HuH-7.5 (cell line): ENCODE results near the gene MYADM.

ENCODE experiments used
- DNase-seq: peaks from one replicate; pipeline ENCODE4 v3.0.0; 2011; ENCODE audit warnings: low spot score

The MYADM gene

GRCh38 chr19:53885036-53885435 lies 17.4 kb downstream of the MYADM start:
- no peak for DNase-seq

- no peak for DNase-seq
Measured at GRCh38 chr19:53892301-53892980, 24.8 kb downstream of the MYADM start.

DNA sequence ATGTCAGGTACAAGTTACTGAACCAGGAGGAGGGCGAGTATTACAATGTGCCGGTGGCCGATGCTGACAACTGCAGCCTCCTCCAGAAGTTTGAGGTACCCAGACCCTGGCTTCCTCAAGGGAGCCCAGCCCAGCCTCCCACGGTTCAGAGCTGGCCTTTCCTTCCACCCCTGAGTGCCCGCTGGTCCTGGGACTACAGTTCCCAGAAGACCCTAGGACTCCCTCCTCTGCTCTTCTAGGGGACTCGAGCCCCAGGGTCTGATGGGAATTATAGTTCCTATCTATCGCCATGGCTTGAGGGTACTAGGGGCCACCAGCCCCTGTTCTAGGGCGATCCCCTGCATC lies 25.3 kb downstream of the MYADM start:
- no peak for DNase-seq

GRCh38 chr19:53894707-53895106 lies 27.0 kb downstream of the MYADM start:
- no peak for DNase-seq

GRCh38 chr19:53896682-53897081 lies 29.0 kb downstream of the MYADM start:
- DNase-seq: no peak

DNA sequence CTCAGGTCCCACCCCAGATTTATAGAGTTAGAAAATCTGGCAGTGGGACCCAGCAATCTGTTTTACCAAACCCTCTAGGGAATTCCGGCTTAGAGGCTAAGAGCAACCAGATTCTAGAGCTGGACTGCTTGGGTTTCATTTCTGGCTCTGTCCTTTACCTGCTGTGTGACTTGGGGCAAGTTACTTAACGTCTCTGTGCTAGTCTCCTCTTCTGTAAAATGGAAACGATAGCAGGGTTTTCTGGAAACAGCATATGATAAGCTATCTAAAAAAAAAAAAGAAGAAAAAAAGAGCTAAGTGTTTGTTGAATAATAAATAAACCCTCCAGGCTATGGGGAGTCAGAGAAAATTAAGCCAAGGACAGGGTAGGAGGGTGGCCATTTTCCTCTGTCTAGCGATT lies 29.8 kb downstream of the MYADM start:
- no peak for DNase-seq

DNA sequence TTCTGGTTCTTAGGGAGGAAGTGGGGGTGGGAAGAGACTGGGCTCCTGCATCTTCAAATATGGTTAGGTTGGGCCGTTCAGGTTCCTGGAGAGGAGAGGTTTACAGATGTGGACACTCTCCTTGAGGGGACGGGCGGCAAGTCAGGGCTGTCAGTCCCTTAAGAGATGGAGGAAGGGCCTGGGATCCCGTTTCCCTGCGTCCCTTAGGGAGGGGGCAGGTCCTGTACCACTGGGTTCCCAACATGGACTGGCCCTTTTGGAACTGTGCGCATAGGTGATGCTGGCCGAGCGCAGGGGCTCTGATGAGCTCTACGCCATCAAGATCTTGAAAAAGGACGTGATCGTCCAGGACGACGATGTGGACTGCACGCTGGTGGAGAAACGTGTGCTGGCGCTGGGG lies 30.5 kb downstream of the MYADM start:
- no peak for DNase-seq

DNA sequence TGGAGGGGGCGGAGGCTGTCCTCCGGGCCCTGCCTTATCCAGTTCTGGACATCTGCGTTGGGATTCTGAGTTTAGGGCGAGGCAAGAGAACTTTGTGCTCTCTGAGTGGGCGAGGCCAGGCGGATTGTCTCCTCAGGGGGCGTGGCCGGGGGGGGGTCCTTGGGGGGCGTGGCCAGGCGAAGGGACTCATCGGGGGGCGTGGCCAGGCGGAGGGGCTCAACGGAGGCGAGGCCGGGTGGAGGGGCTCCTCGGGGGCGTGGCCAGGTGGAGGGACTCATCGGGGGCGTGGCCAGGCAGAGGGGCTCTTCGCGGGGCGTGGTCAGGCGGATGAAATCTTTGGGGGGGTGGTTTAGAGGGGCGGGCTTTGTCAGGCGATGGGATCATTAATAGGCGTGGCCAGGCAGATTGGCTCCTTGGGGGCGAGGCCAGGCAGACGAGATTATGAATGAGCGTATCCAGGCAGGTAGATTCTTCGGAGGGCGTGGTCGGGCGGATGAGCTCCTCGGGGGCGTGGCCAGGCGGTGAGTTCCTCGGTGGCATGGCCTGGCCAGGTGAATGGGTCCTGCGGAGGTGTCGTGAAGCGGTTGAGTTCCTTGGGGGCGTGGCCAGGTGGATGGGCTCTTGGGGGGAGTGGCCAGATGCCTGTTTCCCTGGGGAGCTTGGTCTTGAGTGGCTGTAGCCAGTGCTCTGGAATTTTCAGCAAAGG lies 31.1 kb downstream of the MYADM start:
- no peak for DNase-seq

- no peak for DNase-seq
Measured at GRCh38 chr19:53900191-53900860, 32.6 kb downstream of the MYADM start.

DNA sequence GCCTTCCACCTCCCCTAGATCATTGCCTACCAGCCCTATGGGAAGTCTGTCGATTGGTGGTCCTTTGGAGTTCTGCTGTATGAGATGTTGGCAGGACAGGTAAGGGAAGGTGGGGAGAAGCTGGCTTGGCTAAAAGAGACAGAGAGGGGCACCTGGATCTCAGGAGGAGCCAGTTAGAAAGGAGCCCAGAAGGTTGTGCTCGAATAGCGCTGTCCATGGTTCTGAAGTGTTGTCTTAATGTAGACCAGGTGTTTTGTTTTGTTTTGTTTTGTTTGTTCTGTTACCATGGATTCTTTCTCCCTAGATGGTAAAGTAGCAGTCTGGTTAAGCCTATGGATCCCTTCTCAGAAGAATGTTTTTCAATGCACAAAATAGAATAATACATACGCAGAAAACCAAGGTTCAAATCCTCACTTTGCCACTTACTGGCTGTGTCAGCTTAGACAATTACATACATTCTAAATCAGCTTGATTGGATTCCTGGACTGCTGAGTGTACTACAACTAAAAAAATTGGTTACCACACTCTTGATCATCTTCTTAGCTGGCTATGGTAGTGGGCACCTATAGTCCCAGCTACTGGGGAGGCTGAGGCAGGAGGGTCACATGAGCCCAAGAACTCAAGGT lies 35.5 kb downstream of the MYADM start:
- DNase-seq: peak; percentile 61

- DNase-seq: no peak
Measured at GRCh38 chr19:53904909-53905308, 37.2 kb downstream of the MYADM start.

DNA sequence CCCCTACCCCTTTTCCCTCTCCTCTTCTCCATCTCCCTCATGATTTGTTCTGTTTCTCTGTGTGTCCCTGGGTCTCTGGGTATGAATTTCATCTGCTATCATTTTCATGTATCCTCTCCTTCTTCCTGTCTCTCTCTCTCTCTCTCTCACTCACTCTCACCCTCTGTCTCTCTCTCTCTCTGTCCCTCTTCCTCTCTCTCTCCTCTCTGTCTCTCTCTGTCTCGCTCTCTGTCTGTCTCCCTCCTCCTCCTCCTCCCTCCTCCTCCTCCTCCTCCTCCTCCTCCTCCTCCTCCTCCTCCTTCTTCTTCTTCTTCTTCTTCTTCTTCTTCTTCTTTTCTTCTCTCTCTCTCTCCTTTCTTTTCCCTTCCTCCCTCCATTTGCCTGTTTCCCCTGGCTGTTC lies 38.1 kb downstream of the MYADM start:
- DNase-seq: no peak

DNA sequence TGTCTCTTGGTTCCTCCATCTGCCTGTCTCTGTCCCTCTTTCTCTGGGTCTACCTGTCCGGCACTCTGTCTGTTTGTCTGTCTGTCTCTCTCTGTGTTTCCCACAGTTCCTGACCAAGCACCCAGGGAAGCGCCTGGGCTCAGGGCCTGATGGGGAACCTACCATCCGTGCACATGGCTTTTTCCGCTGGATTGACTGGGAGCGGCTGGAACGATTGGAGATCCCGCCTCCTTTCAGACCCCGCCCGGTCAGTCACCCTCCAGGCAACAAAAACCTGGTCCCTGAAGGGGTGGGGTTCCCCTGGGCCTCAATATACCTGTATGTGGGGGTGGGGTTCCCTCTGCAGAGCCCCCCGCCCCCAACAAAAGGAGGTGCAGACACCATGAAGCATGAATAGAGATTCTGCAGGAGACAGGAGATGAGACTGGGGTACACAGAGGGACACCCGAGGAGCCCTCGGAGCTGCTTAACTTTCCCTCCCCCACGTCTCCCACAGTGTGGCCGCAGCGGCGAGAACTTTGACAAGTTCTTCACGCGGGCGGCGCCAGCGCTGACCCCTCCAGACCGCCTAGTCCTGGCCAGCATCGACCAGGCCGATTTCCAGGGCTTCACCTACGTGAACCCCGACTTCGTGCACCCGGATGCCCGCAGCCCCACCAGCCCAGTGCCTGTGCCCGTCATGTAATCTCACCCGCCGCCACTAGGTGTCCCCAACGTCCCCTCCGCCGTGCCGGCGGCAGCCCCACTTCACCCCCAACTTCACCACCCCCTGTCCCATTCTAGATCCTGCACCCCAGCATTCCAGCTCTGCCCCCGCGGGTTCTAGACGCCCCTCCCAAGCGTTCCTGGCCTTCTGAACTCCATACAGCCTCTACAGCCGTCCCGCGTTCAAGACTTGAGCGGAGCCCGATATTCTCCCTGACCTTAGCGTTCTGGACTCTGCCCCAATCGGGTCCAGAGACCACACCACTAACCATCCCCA lies 38.8 kb downstream of the MYADM start:
- peak; percentile 79 for DNase-seq

DNA sequence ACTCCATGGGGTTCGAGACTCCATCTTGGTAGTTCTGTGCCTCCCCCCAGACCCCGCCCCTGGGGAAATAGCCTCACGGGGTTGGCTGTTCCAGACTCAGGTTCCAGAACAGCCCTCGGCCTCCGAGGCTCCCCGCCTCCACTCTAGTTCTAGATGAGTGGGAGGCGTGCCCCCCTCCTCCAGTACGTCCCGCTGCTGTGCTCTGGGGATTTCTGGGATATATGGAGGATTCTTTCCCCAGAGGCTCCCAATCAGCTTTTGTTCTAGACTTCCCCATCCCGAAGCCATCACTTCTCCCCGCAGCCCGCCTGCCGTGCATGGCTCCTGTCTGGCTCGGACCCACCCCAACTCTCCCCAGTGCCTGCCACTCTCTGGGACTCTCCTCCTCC lies 39.5 kb downstream of the MYADM start:
- DNase-seq: no peak

- no peak for DNase-seq
Measured at GRCh38 chr19:53907690-53908089, 40.0 kb downstream of the MYADM start.

- no peak for DNase-seq
Measured at GRCh38 chr19:53908106-53908934, 40.6 kb downstream of the MYADM start.

DNA sequence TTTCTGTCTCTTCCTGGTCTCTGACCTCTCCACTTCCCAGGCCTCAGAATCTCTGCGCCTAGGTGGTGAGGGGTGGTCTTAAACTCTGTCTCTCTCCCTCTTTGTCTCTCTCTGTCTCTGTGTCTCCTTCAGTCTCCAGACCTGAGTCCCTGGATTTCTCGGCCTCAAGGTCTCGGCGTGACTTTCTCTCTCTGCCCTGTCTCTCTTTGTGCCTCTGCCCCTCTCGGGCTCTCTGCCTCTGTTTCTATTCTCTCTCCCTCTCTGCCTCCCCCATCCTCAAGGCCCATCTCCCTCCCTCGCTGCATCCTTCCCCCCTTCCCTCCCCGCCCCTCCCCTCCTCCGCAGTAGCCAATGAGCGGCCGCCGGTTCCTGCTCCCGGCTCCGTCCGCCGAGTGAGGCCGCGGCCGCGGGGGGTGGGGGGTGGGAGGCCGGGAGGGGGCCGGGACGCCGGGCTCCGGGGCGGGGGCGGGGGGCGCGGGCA lies 41.3 kb downstream of the MYADM start, which contains the start of gene CACNG7:
TSS of gene CACNG7 (plus strand) at position 344 of the 481 bp plus-strand sequence. CDS start 3,554 bp downstream, outside the sequence.
- no peak for DNase-seq

GRCh38 chr19:53909471-53910169 lies 41.9 kb downstream of the MYADM start:
- DNase-seq: no peak

GRCh38 chr19:53910170-53910518 lies 42.5 kb downstream of the MYADM start:
- DNase-seq: no peak

DNA sequence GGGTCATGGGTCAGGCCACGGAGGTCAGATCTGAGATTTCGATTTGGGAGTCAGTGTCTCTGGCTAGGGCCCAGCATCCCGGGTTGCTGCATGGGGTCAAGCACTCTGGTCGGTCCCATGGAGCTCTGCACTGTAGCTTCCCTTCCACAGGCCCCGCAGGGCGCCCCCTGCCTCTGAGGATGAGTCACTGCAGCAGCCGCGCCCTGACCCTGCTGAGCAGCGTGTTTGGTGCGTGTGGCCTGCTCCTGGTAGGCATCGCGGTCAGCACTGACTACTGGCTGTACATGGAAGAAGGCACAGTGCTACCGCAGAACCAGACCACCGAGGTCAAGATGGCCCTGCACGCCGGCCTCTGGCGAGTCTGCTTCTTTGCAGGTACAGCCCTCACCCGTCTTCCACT lies 45.0 kb downstream of the MYADM start:
- no peak for DNase-seq
